Transverse colon (tissue), 4 donors: ENCODE data around the gene MS4A10. TPM values are rescaled to one million over a fixed set of nuclear protein-coding genes. Genes with fewer than 3 reads are reported as not detected.
"Not testable (repeated sequence)": the region's sequence is repeated elsewhere in the genome, so short reads cannot be mapped to it uniquely, and the experiment has no call there.

ENCODE experiments used
- DNase-seq: peaks from one replicate; pipeline ENCODE4 v3.0.0-alpha.2; 2019
- H3K27ac ChIP-seq, 4 donors: fragments of 200-600 bp; sonication (generic); 2 replicates each; pipeline ENCODE4 v1.5.1; 2016 to 2018; ENCODE audit warnings: inconsistent platforms in 4 of 4
- H3K27me3 ChIP-seq: fragments of 200-600 bp; sonication (generic); 2 replicates; pipeline ENCODE4 v1.5.1; 2017; ENCODE audit warnings: inconsistent platforms
- H3K36me3 ChIP-seq, 4 donors: fragments of 200-600 bp; sonication (generic); 2 replicates each; pipeline ENCODE4 v1.5.1; 2017 to 2019; ENCODE audit warnings: inconsistent platforms in 4 of 4
- H3K4me1 ChIP-seq, 4 donors: fragments of 200-600 bp; sonication (generic); 2 replicates each; pipeline ENCODE4 v1.5.1; 2017 to 2020; ENCODE audit warnings: inconsistent platforms in 4 of 4
- H3K4me3 ChIP-seq, 4 donors: fragments of 200-600 bp; sonication (generic); 1 replicate in 1 of 4; 2 replicates in 3 of 4; pipeline versions ENCODE4 v1.5.1 to v1.6.1; 2017 to 2019; ENCODE audit warnings: inconsistent platforms in 4 of 4
- H3K9me3 ChIP-seq, 2 donors: fragments of 200-600 bp; sonication (generic); 2 replicates each; pipeline ENCODE4 v1.5.1; 2017 to 2019; ENCODE audit warnings: inconsistent platforms in 2 of 2
- EP300 ChIP-seq: sonication (generic); formaldehyde crosslinking; IDR thresholded peaks from one replicate; pipeline ENCODE4 v1.6.1; 2017; ENCODE audit warnings: antibody characterized with exemption, low read depth
- POLR2A ChIP-seq: fragments of 450-650 bp; IDR thresholded peaks from one replicate; pipeline ENCODE4 v1.6.1; 2016; ENCODE audit warnings: antibody characterized with exemption, mild to moderate bottlenecking, moderate library complexity
- POLR2AphosphoS5 ChIP-seq, 3 donors: sonication (generic); formaldehyde crosslinking; IDR thresholded peaks; one replicate each; pipeline ENCODE4 v1.6.1; 2016; ENCODE audit warnings: antibody characterized with exemption in 3 of 3
- WGBS, 2 donors: methylation state at CpG; one replicate each; pipeline ENCODE4 v1.1.5; 2018; ENCODE audit warnings: low coverage in 1 of 2; 5-methylcytosine and 5-hydroxymethylcytosine counted together
- in situ Hi-C, 4 donors: fragments of 200-750 bp; cut with MboI; loops; one replicate each; pipeline versions ENCODE4 v1.15.0 to v1.15.1; 2017; ENCODE audit warnings: low sequenced_read_pairs in 3 of 4, low pct_ligation_motif_present in 1 of 4, low pct_unique_long_range_greater_than_20kb in 1 of 4
- intact Hi-C: fragments of 100-400 bp; cut with DNase I; formaldehyde crosslinking; loops from one replicate; pipeline ENCODE4 v1.15.1; 2023; ENCODE audit warnings: low total_unique reads
- total RNA-seq, 4 donors: library from RNA; depleted of rRNA; stranded (reverse); fragments of >200 nt; gene quantifications; one replicate each; pipeline ENCODE4 v1.1.0, GENCODE V29; 2016
- TF ChIP-seq, protein P1 (sequence below), 5 experiments: fragments of 200-600 bp in 3 of 5; fragments of 450-650 bp in 2 of 5; sonication (generic) in 3 of 5; IDR thresholded peaks; 1 replicate in 2 of 5; 2 replicates in 3 of 5; pipeline ENCODE4 v1.5.1; 2016 to 2017; ENCODE audit warnings: antibody characterized with exemption in 5 of 5, inconsistent platforms in 3 of 5, mild to moderate bottlenecking in 2 of 5, moderate library complexity in 1 of 5

MS4A10 gene
- total RNA-seq, 4 donors from 2014 or later: 1.3 to 2.2 TPM; not detected in 2

DNA sequence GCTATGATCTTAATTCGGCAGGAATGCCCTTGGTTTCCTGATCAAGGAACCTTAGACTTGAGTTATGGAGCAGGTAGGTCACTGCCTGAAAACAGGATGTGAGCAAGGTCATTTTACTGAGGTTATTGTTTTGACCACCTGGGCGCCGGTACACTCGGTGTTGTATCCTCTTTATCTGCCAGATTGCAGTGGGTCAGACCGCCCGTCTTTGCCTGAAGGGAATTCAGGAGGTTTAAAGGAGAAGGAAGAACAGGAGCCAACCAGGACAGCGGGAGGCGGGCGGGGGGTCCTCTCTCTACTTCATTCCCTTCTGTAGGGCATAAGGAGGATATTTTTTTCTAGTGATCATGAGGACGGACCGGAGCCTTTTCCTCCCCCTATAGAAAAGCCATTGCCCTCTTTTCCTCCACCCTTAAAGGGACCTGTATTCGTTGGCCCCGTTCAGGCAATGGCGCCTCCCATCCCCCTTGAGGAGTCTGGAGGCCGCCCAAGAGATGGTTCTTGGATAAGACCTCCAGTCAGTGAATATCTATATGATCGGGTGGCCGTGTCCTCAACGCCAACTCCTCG, 27.8 kb upstream of the MS4A10 start:
- in situ Hi-C loops (no loop called here), intact Hi-C loops (no loop called here)
- no peaks in the 10 kb centered on the region for H3K36me3 ChIP-seq
- no peak for DNase-seq
- H3K27me3 ChIP-seq: peaks cover 5% of the 10 kb centered on the region
- TF ChIP-seq EP300 (no peak), POLR2A (no peak), POLR2AphosphoS5 (IDR thresholded peaks at IDR 0.05) (no peak)
- TF ChIP-seq, protein P1, sequence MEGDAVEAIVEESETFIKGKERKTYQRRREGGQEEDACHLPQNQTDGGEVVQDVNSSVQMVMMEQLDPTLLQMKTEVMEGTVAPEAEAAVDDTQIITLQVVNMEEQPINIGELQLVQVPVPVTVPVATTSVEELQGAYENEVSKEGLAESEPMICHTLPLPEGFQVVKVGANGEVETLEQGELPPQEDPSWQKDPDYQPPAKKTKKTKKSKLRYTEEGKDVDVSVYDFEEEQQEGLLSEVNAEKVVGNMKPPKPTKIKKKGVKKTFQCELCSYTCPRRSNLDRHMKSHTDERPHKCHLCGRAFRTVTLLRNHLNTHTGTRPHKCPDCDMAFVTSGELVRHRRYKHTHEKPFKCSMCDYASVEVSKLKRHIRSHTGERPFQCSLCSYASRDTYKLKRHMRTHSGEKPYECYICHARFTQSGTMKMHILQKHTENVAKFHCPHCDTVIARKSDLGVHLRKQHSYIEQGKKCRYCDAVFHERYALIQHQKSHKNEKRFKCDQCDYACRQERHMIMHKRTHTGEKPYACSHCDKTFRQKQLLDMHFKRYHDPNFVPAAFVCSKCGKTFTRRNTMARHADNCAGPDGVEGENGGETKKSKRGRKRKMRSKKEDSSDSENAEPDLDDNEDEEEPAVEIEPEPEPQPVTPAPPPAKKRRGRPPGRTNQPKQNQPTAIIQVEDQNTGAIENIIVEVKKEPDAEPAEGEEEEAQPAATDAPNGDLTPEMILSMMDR (IDR thresholded peaks at IDR 0.05): no peak
- 90 to 94% methylated on average over 11 to 19 of the region's 19 CpGs for WGBS, 2 donors
- H3K4me3 ChIP-seq: no peak overlapping the region
- H3K27ac ChIP-seq: no peak overlapping the region
- no peaks in the 10 kb centered on the region for H3K9me3 ChIP-seq
- H3K4me1 ChIP-seq: no peaks in the 10 kb centered on the region

DNA sequence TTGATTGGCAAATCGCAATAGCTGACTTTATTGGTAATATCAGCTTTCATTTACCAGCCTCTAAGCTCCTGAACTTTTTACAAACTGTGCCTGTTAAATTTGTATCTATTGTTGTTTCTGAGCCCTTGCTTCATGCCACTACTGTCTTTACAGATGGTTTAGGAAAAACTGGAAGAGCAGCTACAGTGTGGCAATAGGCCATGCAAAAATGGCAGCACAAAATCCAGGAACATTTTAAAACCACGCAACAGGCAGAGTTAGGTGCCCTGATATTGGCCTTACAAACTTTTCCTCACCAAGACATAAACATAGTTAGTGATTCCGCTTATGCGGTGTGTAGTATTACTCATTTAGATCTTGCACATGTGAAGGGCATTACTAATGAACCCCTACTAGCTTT, 26.5 kb upstream of the MS4A10 start:
- WGBS, 2 donors: 91 to 96% methylated on average over 4 of the region's 4 CpGs
- H3K4me1 ChIP-seq, DNase-seq, H3K36me3 ChIP-seq, H3K27me3 ChIP-seq, H3K27ac ChIP-seq, H3K9me3 ChIP-seq, in situ Hi-C loops, intact Hi-C loops, H3K4me3 ChIP-seq: not testable (repeated sequence)

DNA sequence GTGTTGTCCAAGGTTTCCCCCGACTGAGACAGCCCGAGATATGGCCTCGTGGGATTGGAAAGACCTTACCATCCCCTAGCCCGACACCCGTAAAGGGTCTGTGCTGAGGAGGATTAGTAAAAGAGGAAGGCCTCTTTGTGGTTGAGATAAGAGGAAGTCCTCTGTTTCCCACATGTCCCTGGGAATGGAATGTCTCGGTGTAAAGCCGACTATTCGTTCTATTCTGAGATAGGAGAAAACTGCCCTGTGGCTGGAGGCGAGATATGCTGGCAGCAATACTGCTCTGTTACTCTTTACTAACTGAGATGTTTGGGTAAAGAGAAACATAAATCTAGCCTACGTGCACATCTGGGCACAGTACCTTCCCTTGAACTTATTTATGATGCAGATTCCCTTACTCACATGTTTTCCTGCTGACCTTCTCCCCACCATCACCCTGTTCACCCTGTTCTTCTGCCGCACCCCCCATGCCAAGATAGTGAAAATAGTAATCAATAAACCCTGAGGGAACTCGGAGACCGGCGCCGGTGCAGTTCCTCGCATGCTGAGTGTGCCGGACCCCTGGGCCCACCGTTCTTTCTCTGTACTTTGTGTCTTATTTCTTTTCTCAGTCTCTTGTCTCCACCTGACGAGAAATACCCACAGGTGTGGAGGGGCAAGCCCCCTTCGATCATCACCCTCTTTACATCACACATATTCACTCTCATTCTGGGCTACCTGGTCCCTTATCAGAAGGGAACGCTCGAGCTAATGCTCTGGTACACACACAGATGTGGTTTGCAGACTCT, 25.5 kb upstream of the MS4A10 start:
- intact Hi-C loops, H3K4me1 ChIP-seq, H3K27me3 ChIP-seq, DNase-seq, H3K4me3 ChIP-seq, in situ Hi-C loops, H3K9me3 ChIP-seq, H3K27ac ChIP-seq, H3K36me3 ChIP-seq: not testable (repeated sequence)
- WGBS, 2 donors: 77 to 82% methylated on average over 9 to 22 of the region's 22 CpGs

DNA sequence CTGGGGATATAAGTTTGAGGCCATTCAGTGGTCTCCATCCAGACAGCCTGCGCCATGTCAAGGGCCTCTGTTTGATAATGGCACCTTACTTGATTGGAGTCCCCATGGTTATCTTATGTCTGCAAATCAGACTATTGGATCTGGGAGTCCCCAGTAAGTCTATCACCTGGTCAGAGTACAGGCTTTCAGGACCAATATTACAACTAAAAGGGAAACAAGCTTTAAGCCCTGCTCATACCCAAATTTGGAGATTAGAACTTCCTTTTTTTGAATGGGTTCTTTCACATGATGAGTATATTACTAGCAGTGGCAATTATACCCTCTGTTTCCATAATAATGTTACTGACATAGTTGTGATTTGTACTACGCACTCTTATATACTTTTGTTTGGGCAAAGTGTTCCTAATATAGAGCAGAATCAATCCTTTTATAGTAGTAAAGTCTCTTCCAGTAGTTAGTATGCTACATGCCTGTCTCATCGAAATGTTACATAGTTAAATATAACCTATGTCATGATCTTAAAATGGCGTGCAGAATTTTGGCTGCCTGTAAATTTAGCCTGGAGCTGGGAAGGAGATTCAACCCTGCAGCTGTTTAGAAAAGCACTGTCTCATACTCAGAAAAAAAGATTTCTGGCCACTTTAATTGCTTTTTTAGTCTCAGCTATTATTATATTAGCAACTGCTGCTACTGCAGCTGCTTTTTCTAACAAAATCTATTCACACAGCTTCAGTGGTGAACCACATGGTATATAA, 23.5 kb upstream of the MS4A10 start:
- H3K27ac ChIP-seq: no peak overlapping the region
- WGBS, 2 donors: 63 to 100% methylated on average over 1 to 4 of the region's 4 CpGs
- TF ChIP-seq, protein P1 (IDR thresholded peaks at IDR 0.05): no peak
- TF ChIP-seq POLR2AphosphoS5 (IDR thresholded peaks at IDR 0.05): no peak
- TF ChIP-seq EP300: no peak
- TF ChIP-seq POLR2A: no peak
- no peak overlapping the region for H3K4me3 ChIP-seq
- no peaks in the 10 kb centered on the region for H3K9me3 ChIP-seq
- intact Hi-C loops: no loop called here
- no peak for DNase-seq
- no peaks in the 10 kb centered on the region for H3K4me1 ChIP-seq
- no peaks in the 10 kb centered on the region for H3K36me3 ChIP-seq
- in situ Hi-C loops: no loop called here
- no peaks in the 10 kb centered on the region for H3K27me3 ChIP-seq
